B cell (primary cell): ENCODE results near the gene EPHB6.

Experiments used
- CTCF ChIP-seq: fragments of 200-600 bp; IDR thresholded peaks from one replicate; pipeline ENCODE4 v1.8.0; 2022; ENCODE audit warnings: antibody characterized with exemption, mild to moderate bottlenecking
- EZH2 ChIP-seq: IDR thresholded peaks from 2 replicates; pipeline ENCODE4 v1.6.1; 2012; ENCODE audit warnings: borderline replicate concordance, low read depth, mild to moderate bottlenecking, moderate library complexity, low read length; ENCODE audit not compliant: insufficient read depth, poor library complexity, severe bottlenecking

- TF ChIP-seq CTCF: no peak
- no peak for TF ChIP-seq EZH2
These were observed 22.5 kb upstream of the EPHB6 start for GRCh38 chr7:142832417-142832816.
